GM18909 (cell line): Measurements from ENCODE around the gene MRPL34.
"Not testable (repeated sequence)": the region's sequence is repeated elsewhere in the genome, so short reads cannot be mapped to it uniquely, and the experiment has no call there.

Experiments used
- ATAC-seq: cut with Tn5 transposase; IDR thresholded peaks from one replicate; pipeline ENCODE4 v1.9.1; 2021; ENCODE audit warnings: mild to moderate bottlenecking; ENCODE audit not compliant: unreplicated experiment, poor library complexity

MRPL34 gene

GRCh38 chr19:17283504-17283996 is 22.1 kb upstream of the MRPL34 start:
- no peak for ATAC-seq

- ATAC-seq: no peak
Observed at GRCh38 chr19:17285415-17286135, 20.1 kb upstream of the MRPL34 start.

GRCh38 chr19:17286263-17286662 is 19.4 kb upstream of the MRPL34 start:
- no peak for ATAC-seq

- ATAC-seq: no peak
Observed at GRCh38 chr19:17286752-17287151, 18.9 kb upstream of the MRPL34 start.

GRCh38 chr19:17289489-17289888 is 16.2 kb upstream of the MRPL34 start:
- no peak for ATAC-seq

GRCh38 chr19:17292301-17293074 is 13.2 kb upstream of the MRPL34 start:
- peak; percentile 81 for ATAC-seq

GRCh38 chr19:17293605-17294004 is 12.1 kb upstream of the MRPL34 start:
- ATAC-seq: no peak

GRCh38 chr19:17294051-17294891 is 11.4 kb upstream of the MRPL34 start:
- ATAC-seq: no peak

- not testable (repeated sequence) for ATAC-seq
Observed at GRCh38 chr19:17295551-17295950, 10.1 kb upstream of the MRPL34 start.

- no peak for ATAC-seq
Observed at GRCh38 chr19:17296273-17296672, 9.4 kb upstream of the MRPL34 start.

GRCh38 chr19:17296976-17297375 is 8.7 kb upstream of the MRPL34 start:
- no peak for ATAC-seq

- ATAC-seq: no peak
Observed at GRCh38 chr19:17300992-17301619, 4.6 kb upstream of the MRPL34 start.

- no peak for ATAC-seq
Observed at GRCh38 chr19:17302391-17303166, 3.1 kb upstream of the MRPL34 start.

- ATAC-seq: peak; percentile 57
Observed at GRCh38 chr19:17303167-17303939, 2.3 kb upstream of the MRPL34 start, which contains the start of gene ABHD8. Gene ABHD8 (minus strand): TSS chr19:17303425. CDS start chr19:17301616, 1,809 bp downstream.

GRCh38 chr19:17303940-17304267 is 1.8 kb upstream of the MRPL34 start:
- ATAC-seq: no peak

GRCh38 chr19:17304386-17305215 is 1.1 kb upstream of the MRPL34 start:
- no peak for ATAC-seq

GRCh38 chr19:17305216-17305516 is 506 bp upstream of the MRPL34 start:
- no peak for ATAC-seq

- no peak for ATAC-seq
Observed at GRCh38 chr19:17306285-17306714, 628 bp downstream of the MRPL34 start.
